GM23338 (cell line): Measurements from ENCODE around the gene NDFIP1. TPM values are rescaled to one million over a fixed set of nuclear protein-coding genes. Genes with fewer than 3 reads are reported as not detected.

Experiments used
- ATAC-seq: fragments of 200-7000 bp; cut with Tn5 transposase; 3 replicates; pipeline ENCODE4 v1.9.1; 2020
- DNase-seq: peaks from one replicate; pipeline ENCODE4 v3.0.0-alpha.2; 2015; ENCODE audit warnings: low spot score
- H2AFZ ChIP-seq: fragments of 200-600 bp; sonication (generic); 2 replicates; pipeline ENCODE4 v1.8.0; 2016; ENCODE audit warnings: antibody characterized with exemption, mild to moderate bottlenecking, moderate library complexity
- H3F3A ChIP-seq: fragments of 200-600 bp; sonication (generic); replicated peaks from 2 replicates; pipeline ENCODE4 v1.8.0; 2017; ENCODE audit warnings: antibody characterized with exemption, mixed run types, low read depth
- H3K27ac ChIP-seq: fragments of 200-600 bp; sonication (generic); 2 replicates; pipeline ENCODE4 v1.6.1; 2016; ENCODE audit warnings: low read depth
- H3K27me3 ChIP-seq: fragments of 200-600 bp; sonication (generic); 2 replicates; pipeline ENCODE4 v1.8.0; 2016; ENCODE audit warnings: mild to moderate bottlenecking, mixed run types, moderate library complexity; ENCODE audit not compliant: insufficient read depth
- H3K36me3 ChIP-seq: fragments of 200-600 bp; sonication (generic); 2 replicates; pipeline ENCODE4 v1.8.0; 2016; ENCODE audit warnings: mild to moderate bottlenecking; ENCODE audit not compliant: insufficient read depth
- H3K4me1 ChIP-seq: fragments of 200-600 bp; sonication (generic); 2 replicates; pipeline ENCODE4 v1.8.0; 2016; ENCODE audit warnings: mild to moderate bottlenecking, moderate library complexity; ENCODE audit not compliant: insufficient read depth
- H3K4me2 ChIP-seq: fragments of 200-600 bp; sonication (generic); 2 replicates; pipeline ENCODE4 v1.7.1; 2017; ENCODE audit warnings: mixed run types
- H3K4me3 ChIP-seq: fragments of 200-600 bp; sonication (generic); 2 replicates; pipeline ENCODE4 v1.6.1; 2016; ENCODE audit warnings: mixed run types
- H3K79me2 ChIP-seq: fragments of 200-600 bp; sonication (generic); replicated peaks from 2 replicates; pipeline ENCODE4 v1.8.0; 2017; ENCODE audit warnings: mild to moderate bottlenecking; ENCODE audit not compliant: insufficient read depth
- H3K9me2 ChIP-seq: fragments of 200-600 bp; sonication (generic); 2 replicates; pipeline ENCODE4 v1.8.0; 2017; ENCODE audit not compliant: insufficient read depth
- H4K20me1 ChIP-seq: fragments of 200-600 bp; sonication (generic); replicated peaks from 2 replicates; pipeline ENCODE4 v1.8.0; 2017; ENCODE audit warnings: mild to moderate bottlenecking; ENCODE audit not compliant: insufficient read depth
- H3K27ac Mint-ChIP-seq: 2 replicates; pipeline ENCODE4 v1.8.0; 2020; ENCODE audit warnings: inconsistent platforms, mild to moderate bottlenecking, moderate library complexity, mixed read lengths
- H3K27me3 Mint-ChIP-seq: 3 replicates; pipeline ENCODE4 v1.8.0; 2022; ENCODE audit warnings: low read depth, mild to moderate bottlenecking, moderate library complexity, mixed read lengths, inconsistent platforms; ENCODE audit not compliant: insufficient read depth, poor library complexity
- H3K36me3 Mint-ChIP-seq: 3 replicates; pipeline ENCODE4 v1.8.0; 2021; ENCODE audit warnings: low read depth, mild to moderate bottlenecking, inconsistent platforms, moderate library complexity, mixed read lengths
- H3K4me1 Mint-ChIP-seq: 3 replicates; pipeline ENCODE4 v1.8.0; 2020; ENCODE audit warnings: mild to moderate bottlenecking, inconsistent platforms, mixed read lengths
- H3K4me3 Mint-ChIP-seq: 3 replicates; pipeline ENCODE4 v1.8.0; 2021; ENCODE audit warnings: moderate library complexity, mild to moderate bottlenecking, inconsistent platforms, mixed read lengths
- H3K9me3 Mint-ChIP-seq: 3 replicates; pipeline ENCODE4 v1.8.0; 2020; ENCODE audit warnings: moderate library complexity, mild to moderate bottlenecking, inconsistent platforms, mixed read lengths
- EZH2 ChIP-seq: fragments of 200-600 bp; sonication (generic); IDR thresholded peaks from one replicate; pipeline ENCODE4 v1.8.0; 2017; ENCODE audit warnings: antibody characterized with exemption, mild to moderate bottlenecking, low read depth; ENCODE audit not compliant: unreplicated experiment
- EZH2phosphoT487 ChIP-seq: fragments of 200-600 bp; sonication (generic); IDR thresholded peaks from one replicate; pipeline ENCODE4 v1.8.1; 2018; ENCODE audit warnings: antibody characterized with exemption; ENCODE audit not compliant: unreplicated experiment
- JUNB ChIP-seq: IDR thresholded peaks from one replicate; pipeline ENCODE4 v1.6.1; 2016; ENCODE audit warnings: antibody characterized with exemption; ENCODE audit not compliant: unreplicated experiment
- ZNF114 ChIP-seq: fragments of 250-450 bp; sonication (Bioruptor Pico); IDR thresholded peaks from 2 replicates; pipeline ENCODE4 v1.5.0; 2020; ENCODE audit warnings: mild to moderate bottlenecking, moderate library complexity
- ZNF462 ChIP-seq: fragments of 250-450 bp; sonication (Bioruptor Pico); IDR thresholded peaks from 2 replicates; pipeline ENCODE4 v1.5.0; 2020; ENCODE audit warnings: mild to moderate bottlenecking, moderate library complexity
- polyA plus RNA-seq: library from polyadenylated mRNA; unstranded; fragments of >200 nt; fragmentation: Nextera tagmentation; extraction: Ambion mirVana; gene quantifications from 2 replicates; pipeline ENCODE4 v1.2.1, GENCODE V29; 2016
- total RNA-seq: library from RNA; depleted of rRNA; stranded (reverse); fragments of >200 nt; shearing (Covaris generic); gene quantifications from 2 replicates; pipeline ENCODE4 v1.2.3, GENCODE V29; 2014

The NDFIP1 gene
- total and polyA plus RNA-seq, 2 experiments from 2014 or later = 24.3 to 45.0 TPM

- TF ChIP-seq EZH2 = no peak
Measured at GRCh38 chr5:142095651-142096330, 12.8 kb upstream of the NDFIP1 start (continued).

GRCh38 chr5:142096382-142096781 lies 12.2 kb upstream of the NDFIP1 start:
- no peak overlapping the region for H3K4me3 Mint-ChIP-seq
- H3K4me3 ChIP-seq = no peak overlapping the region
- H3K27ac ChIP-seq = no peak overlapping the region
- peaks cover 22% of the 10 kb centered on the region for H3K4me1 Mint-ChIP-seq
- H3K27me3 ChIP-seq = no peaks in the 10 kb centered on the region
- DNase-seq = no peak
- no peaks in the 10 kb centered on the region for H4K20me1 ChIP-seq
- TF ChIP-seq ZNF114 (CRISPR knock-in tag) (no peak), JUNB (no peak), EZH2phosphoT487 (no peak), ZNF462 (CRISPR knock-in tag) (no peak)
- no peaks in the 10 kb centered on the region for H3F3A ChIP-seq
- peaks cover 5% of the 10 kb centered on the region for H3K27me3 Mint-ChIP-seq
- no peaks in the 10 kb centered on the region for H3K36me3 ChIP-seq
- H3K4me2 ChIP-seq = no peak overlapping the region
- no peak overlapping the region for H3K27ac Mint-ChIP-seq
- H3K9me3 Mint-ChIP-seq = no peaks in the 10 kb centered on the region; the same call in 2 of the 3 replicates
- peaks cover 8% of the 10 kb centered on the region; the same call in 1 of the 2 replicates for H3K9me2 ChIP-seq
- ATAC-seq = no peak
- no peak overlapping the region for H2AFZ ChIP-seq
- H3K36me3 Mint-ChIP-seq = no peaks in the 10 kb centered on the region
- H3K4me1 ChIP-seq = peaks cover 20% of the 10 kb centered on the region
- H3K79me2 ChIP-seq = no peaks in the 10 kb centered on the region
